ENCODE results near the gene DIAPH2.

Gene DIAPH2

GRCh38 chrX:97616883-97617530, 932.4 kb downstream of the DIAPH2 start:
- TF ChIP-seq CTCF (IDR thresholded peaks at IDR 0.05) = no peak
- Histone ChIP-seq H3K4me3 (ENCODE audit: low read depth in 1 of 2, low read length in 1 of 2) (no peak overlapping the region), H3K27ac (no peak overlapping the region), H3K9me3 (no peaks in the 10 kb centered on the region), H3K4me1 (ENCODE audit: control insufficient read depth in 1 of 2, insufficient read depth in 1 of 2, low read depth in 1 of 2, low read length in 1 of 2) (no peaks in the 10 kb centered on the region), H3K36me3 (no peaks in the 10 kb centered on the region), H3K27me3 (no peaks in the 10 kb centered on the region)

- Histone ChIP-seq H3K9me3 (no peaks in the 10 kb centered on the region), H3K27ac (no peak overlapping the region), H3K36me3 (no peaks in the 10 kb centered on the region), H3K27me3 (no peaks in the 10 kb centered on the region), H3K4me1 (ENCODE audit: control insufficient read depth in 1 of 2, insufficient read depth in 1 of 2, low read depth in 1 of 2, low read length in 1 of 2) (no peaks in the 10 kb centered on the region), H3K4me3 (ENCODE audit: low read depth in 1 of 2, low read length in 1 of 2) (no peak overlapping the region)
- no peak for TF ChIP-seq CTCF (IDR thresholded peaks at IDR 0.05)
These were observed 934.9 kb downstream of the DIAPH2 start for GRCh38 chrX:97619499-97619898.

- Histone ChIP-seq H3K36me3 (no peaks in the 10 kb centered on the region), H3K4me1 (ENCODE audit: control insufficient read depth in 1 of 2, insufficient read depth in 1 of 2, low read depth in 1 of 2, low read length in 1 of 2) (no peaks in the 10 kb centered on the region), H3K27ac (no peak overlapping the region), H3K27me3 (no peaks in the 10 kb centered on the region), H3K9me3 (no peaks in the 10 kb centered on the region), H3K4me3 (ENCODE audit: low read depth in 1 of 2, low read length in 1 of 2) (no peak overlapping the region)
- TF ChIP-seq CTCF (IDR thresholded peaks at IDR 0.05) = no peak
These were observed 937.5 kb downstream of the DIAPH2 start for GRCh38 chrX:97622111-97622510.

- Histone ChIP-seq H3K9me3 (no peaks in the 10 kb centered on the region), H3K27ac (no peak overlapping the region), H3K36me3 (no peaks in the 10 kb centered on the region), H3K4me1 (ENCODE audit: control insufficient read depth in 1 of 2, insufficient read depth in 1 of 2, low read depth in 1 of 2, low read length in 1 of 2) (no peaks in the 10 kb centered on the region), H3K4me3 (ENCODE audit: low read depth in 1 of 2, low read length in 1 of 2) (no peak overlapping the region), H3K27me3 (no peaks in the 10 kb centered on the region)
- no peak for TF ChIP-seq CTCF (IDR thresholded peaks at IDR 0.05)
These were observed 943.7 kb downstream of the DIAPH2 start for GRCh38 chrX:97628326-97628725.

GRCh38 chrX:97628807-97629596, 944.4 kb downstream of the DIAPH2 start:
- Histone ChIP-seq H3K27me3 (no peaks in the 10 kb centered on the region), H3K9me3 (no peaks in the 10 kb centered on the region), H3K4me3 (ENCODE audit: low read depth in 1 of 2, low read length in 1 of 2) (no peak overlapping the region), H3K4me1 (ENCODE audit: control insufficient read depth in 1 of 2, insufficient read depth in 1 of 2, low read depth in 1 of 2, low read length in 1 of 2) (no peaks in the 10 kb centered on the region), H3K27ac (no peak overlapping the region), H3K36me3 (no peaks in the 10 kb centered on the region)
- no peak for TF ChIP-seq CTCF (IDR thresholded peaks at IDR 0.05)

Data from neutrophil (primary cell).